GM21367 (cell line): ENCODE measurements around the gene MT1A.
"Not testable (repeated sequence)": the region's sequence is repeated elsewhere in the genome, so short reads cannot be mapped to it uniquely, and the experiment has no call there.

Experiments used
- ATAC-seq: cut with Tn5 transposase; IDR thresholded peaks from one replicate; pipeline ENCODE4 v1.9.1; 2021; ENCODE audit not compliant: unreplicated experiment

The MT1A gene

GRCh38 chr16:56652600-56652999 is 14.1 kb downstream of the MT1A start:
- ATAC-seq: no peak

- no peak for ATAC-seq
Observed at GRCh38 chr16:56653218-56653617, 14.8 kb downstream of the MT1A start.

GRCh38 chr16:56657555-56658326 is 19.3 kb downstream of the MT1A start, which contains the start of gene MT1F:
Gene MT1F, plus strand, starts transcription at chr16:56657959. Its CDS starts 100 bp downstream, at chr16:56658059.
- no peak for ATAC-seq

GRCh38 chr16:56658327-56658875 is 19.9 kb downstream of the MT1A start:
- no peak for ATAC-seq

- ATAC-seq: no peak
Observed at GRCh38 chr16:56662357-56663354, 24.2 kb downstream of the MT1A start.

GRCh38 chr16:56664506-56664905 is 26.0 kb downstream of the MT1A start:
- no peak for ATAC-seq

GRCh38 chr16:56665286-56666261 is 27.1 kb downstream of the MT1A start:
- not testable (repeated sequence) for ATAC-seq

- no peak for ATAC-seq
Observed at GRCh38 chr16:56667581-56668571, 29.4 kb downstream of the MT1A start, which contains the start of gene MT1G. Gene MT1G, minus strand, starts transcription at chr16:56668065. Its CDS starts 72 bp downstream, at chr16:56667993.

GRCh38 chr16:56669005-56669839 is 30.8 kb downstream of the MT1A start, which contains the start of gene MT1H:
Gene MT1H, plus strand, starts transcription at chr16:56669814. Its CDS starts 71 bp downstream, at chr16:56669885.
- no peak for ATAC-seq

- no peak for ATAC-seq
Observed at GRCh38 chr16:56669840-56670619, 31.6 kb downstream of the MT1A start.

GRCh38 chr16:56670620-56670934 is 32.1 kb downstream of the MT1A start:
- no peak for ATAC-seq

GRCh38 chr16:56671691-56672090 is 33.2 kb downstream of the MT1A start:
- not testable (repeated sequence) for ATAC-seq

GRCh38 chr16:56672171-56672570 is 33.7 kb downstream of the MT1A start:
- not testable (repeated sequence) for ATAC-seq

GRCh38 chr16:56672761-56673536 is 34.5 kb downstream of the MT1A start:
- no peak for ATAC-seq

GRCh38 chr16:56673921-56674320 is 35.5 kb downstream of the MT1A start:
- ATAC-seq: no peak

- not testable (repeated sequence) for ATAC-seq
Observed at GRCh38 chr16:56674570-56674969, 36.1 kb downstream of the MT1A start.
